Muscle of back (tissue), 11 donors: ENCODE data around the gene KRTAP12-3. TPM values are rescaled to one million over a fixed set of nuclear protein-coding genes. Genes with fewer than 3 reads are reported as not detected.

Experiments
- DNase-seq, 3 donors: peaks; one replicate each; pipeline versions ENCODE4 v3.0.0 to v3.0.0-alpha.2; 2013
- polyA plus RNA-seq, 10 donors: library from polyadenylated mRNA; unstranded; fragments of 120-200 nt; gene quantifications; one replicate each; pipeline ENCODE4 v1.2.1, GENCODE V29; 2013; ENCODE audit not compliant: insufficient read length in 10 of 10

Gene KRTAP12-3
- polyA plus RNA-seq, 10 donors, result not detected

GRCh38 chr21:44702111-44702972 is 44.6 kb downstream of the KRTAP12-3 start:
- no peak for DNase-seq

- DNase-seq, result no peak
Observed at GRCh38 chr21:44702973-44703730, 45.4 kb downstream of the KRTAP12-3 start.

GRCh38 chr21:44703731-44704635 is 46.3 kb downstream of the KRTAP12-3 start:
- no peak for DNase-seq

GRCh38 chr21:44704636-44705001 is 46.9 kb downstream of the KRTAP12-3 start:
- no peak for DNase-seq

GRCh38 chr21:44706026-44706705 is 48.4 kb downstream of the KRTAP12-3 start:
- DNase-seq, result no peak

- DNase-seq, result no peak
Observed at GRCh38 chr21:44706706-44707581, 49.2 kb downstream of the KRTAP12-3 start.

Other genes starting within 250 kb of the KRTAP12-3 start
- 1 to 10 TPM; 2.0 to 4.3 (median 2.6) TPM for gene LRRC3, start 202.4 kb upstream of the KRTAP12-3 start, polyA plus RNA-seq
- gene KRTAP10-1, start 117.7 kb upstream of the KRTAP12-3 start, polyA plus RNA-seq, result not detected
- gene KRTAP10-2, start 106.4 kb upstream of the KRTAP12-3 start, polyA plus RNA-seq, result not detected
- not detected for gene KRTAP10-3, start 99.1 kb upstream of the KRTAP12-3 start, polyA plus RNA-seq
- not detected for gene KRTAP10-4, start 84.2 kb upstream of the KRTAP12-3 start, polyA plus RNA-seq
- not detected for gene KRTAP10-5, start 77.3 kb upstream of the KRTAP12-3 start, polyA plus RNA-seq
- not detected for gene KRTAP10-6, start 65.4 kb upstream of the KRTAP12-3 start, polyA plus RNA-seq
- gene KRTAP10-7, start 57.3 kb upstream of the KRTAP12-3 start, polyA plus RNA-seq, result not detected
- not detected for gene KRTAP10-8, start 45.9 kb upstream of the KRTAP12-3 start, polyA plus RNA-seq
- not detected for gene KRTAP10-9, start 30.8 kb upstream of the KRTAP12-3 start, polyA plus RNA-seq
- gene KRTAP10-10, start 20.6 kb upstream of the KRTAP12-3 start, polyA plus RNA-seq, result not detected
- not detected for gene KRTAP10-11, start 11.5 kb upstream of the KRTAP12-3 start, polyA plus RNA-seq
- gene KRTAP12-4, start 3.3 kb upstream of the KRTAP12-3 start, polyA plus RNA-seq, result not detected
- gene KRTAP12-2, start 9.0 kb downstream of the KRTAP12-3 start, polyA plus RNA-seq, result not detected
- gene KRTAP12-1, start 24.2 kb downstream of the KRTAP12-3 start, polyA plus RNA-seq, result not detected
- gene KRTAP10-12, start 39.2 kb downstream of the KRTAP12-3 start, polyA plus RNA-seq, result not detected
- 1 to 10 TPM in 2 of 10 donors, under 1 TPM in 7, not detected in 1; 0.10 to 3.2 (median 0.22) TPM for gene TSPEAR, start 53.6 kb downstream of the KRTAP12-3 start, polyA plus RNA-seq
- 100 to 1,000 TPM in 3 of 10 donors, 10 to 100 TPM in 7; 54.9 to 109 (median 77.1) TPM for gene UBE2G2, start 143.9 kb downstream of the KRTAP12-3 start, polyA plus RNA-seq
- 10 to 100 TPM; 60.0 to 88.6 (median 67.5) TPM for gene SUMO3, start 160.1 kb downstream of the KRTAP12-3 start, polyA plus RNA-seq
- gene PTTG1IP, start 215.8 kb downstream of the KRTAP12-3 start, polyA plus RNA-seq, result 100 to 1,000 TPM; 116 to 144 (median 127) TPM